ENCODE data around the gene DKK3.

The DKK3 gene

DNA sequence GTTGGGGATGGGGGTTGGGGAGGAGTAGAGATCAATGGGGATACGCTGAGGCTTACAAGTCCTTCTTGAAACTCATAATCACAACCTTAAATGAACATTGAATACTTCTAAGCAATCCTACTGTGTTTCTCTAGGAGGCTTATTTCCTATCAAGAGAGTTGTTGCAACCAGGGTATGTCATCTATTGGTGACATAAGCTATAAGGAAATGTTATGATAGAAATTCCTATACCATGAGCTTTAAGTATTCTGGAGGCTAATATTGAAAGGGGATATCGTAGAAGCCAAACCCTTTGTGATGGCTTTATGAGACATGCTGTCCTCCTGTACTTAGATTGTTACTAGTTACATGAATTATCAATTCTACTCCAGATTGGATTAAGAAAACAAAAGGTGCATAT, 72.9 kb downstream of the DKK3 start:
- DNase-seq = no peak

DNA sequence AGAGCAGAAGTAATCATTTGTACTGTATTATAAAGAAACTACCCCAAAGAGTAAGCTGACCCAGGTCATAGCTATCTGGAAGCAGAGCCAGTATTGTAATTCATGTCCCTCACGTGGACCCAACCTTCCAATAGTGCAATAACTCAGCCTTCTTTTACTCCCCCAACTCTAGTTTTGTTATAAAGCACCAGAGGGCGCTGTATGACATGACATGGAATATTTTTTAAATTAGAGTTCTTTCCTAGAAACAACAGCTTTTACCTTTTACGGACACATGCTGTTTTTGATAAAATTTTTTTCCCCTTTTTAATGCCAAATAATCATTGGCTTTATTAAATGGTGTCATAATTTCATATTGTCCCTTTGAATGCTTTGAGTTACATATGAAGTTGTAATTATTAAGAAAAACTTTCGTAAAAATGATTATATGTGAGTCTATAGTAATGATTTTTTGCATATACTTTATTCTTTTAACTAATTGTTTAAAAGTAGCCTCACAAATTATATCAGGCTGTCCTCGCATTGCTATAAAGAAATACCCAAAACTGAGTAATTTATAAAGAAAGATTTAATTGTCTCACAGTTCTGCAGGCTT, 76.9 kb downstream of the DKK3 start:
- DNase-seq = peak; percentile 76

- no peak for DNase-seq
Measured at GRCh38 chr11:11929920-11930319, 78.5 kb downstream of the DKK3 start.

DNA sequence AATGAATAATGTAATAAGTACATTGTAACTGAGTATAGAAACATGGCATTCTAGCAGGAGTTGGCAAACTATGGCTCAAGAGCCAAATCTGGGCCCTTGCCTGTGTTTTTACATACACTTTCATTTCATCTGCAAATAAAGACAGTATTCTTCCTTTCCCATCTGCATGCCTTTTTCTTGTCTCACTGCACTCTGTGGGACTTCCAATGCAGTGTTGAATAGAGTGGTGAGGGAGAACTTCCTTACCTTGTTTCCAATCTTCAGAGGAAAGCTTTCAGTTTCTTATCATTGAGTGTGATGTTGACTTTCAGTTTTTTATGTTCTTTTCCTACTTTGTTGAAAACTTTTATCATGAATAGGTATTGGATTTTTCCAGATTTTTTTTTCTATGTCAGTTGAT, 84.6 kb downstream of the DKK3 start:
- no peak for DNase-seq

DNA sequence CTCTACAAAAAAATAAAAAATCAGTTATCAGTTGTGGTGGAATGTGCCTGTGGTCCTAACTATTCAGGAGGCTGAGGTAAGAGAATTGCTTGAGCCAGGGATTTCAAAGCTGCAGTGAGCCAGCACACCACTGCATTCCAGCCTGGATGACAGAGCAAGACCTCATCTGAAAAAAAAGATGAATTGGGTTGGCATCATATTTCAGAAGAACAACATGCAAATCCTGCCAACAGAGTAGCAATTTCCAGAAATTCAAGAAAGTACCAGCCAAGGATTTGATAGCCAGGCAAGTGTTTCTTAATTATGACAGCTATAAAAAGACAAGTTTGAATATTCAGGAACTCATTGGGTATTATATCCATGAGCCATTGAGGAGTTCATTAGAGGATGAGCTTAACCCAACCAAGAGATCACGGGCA, 91.4 kb downstream of the DKK3 start:
- DNase-seq = no peak

GRCh38 chr11:11915625-11916024, 92.8 kb downstream of the DKK3 start:
- no peak for DNase-seq

DNA sequence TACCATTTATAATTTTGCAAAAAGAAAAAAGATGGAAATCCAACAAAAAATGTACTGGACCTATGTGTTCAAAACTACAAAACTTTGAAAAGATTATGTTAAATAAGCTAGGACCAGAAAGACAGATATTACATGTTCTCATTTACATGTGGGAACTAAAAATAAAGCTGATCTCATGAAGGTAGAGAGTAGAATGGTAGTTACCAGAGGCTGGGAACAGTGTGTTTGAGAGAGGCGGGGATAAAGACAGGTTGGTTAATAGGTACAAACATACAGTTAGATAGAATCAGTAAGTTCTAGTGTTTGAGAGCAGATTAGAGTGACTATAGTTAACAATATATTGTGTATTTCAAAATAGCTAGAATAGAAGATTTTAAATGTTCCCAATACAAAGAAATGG, 95.0 kb downstream of the DKK3 start:
- DNase-seq = no peak

Measured in OCI-M1 (cell line).